Measurements from ENCODE around the gene TXNDC9. TPM values are rescaled to one million over a fixed set of nuclear protein-coding genes. Genes with fewer than 3 reads are reported as not detected.
"Not testable (repeated sequence)": the region's sequence is repeated elsewhere in the genome, so short reads cannot be mapped to it uniquely, and the experiment has no call there.

The TXNDC9 gene
- total RNA-seq, 2 experiments from 2014 or later, result 29.6 to 30.5 TPM

- H3K4me1 Mint-ChIP-seq (ENCODE audit: low read depth); CTCF ChIA-PET; intact Hi-C loops (cut with micrococcal nuclease); H3K27ac Mint-ChIP-seq; DNase-seq; H3K9me3 Mint-ChIP-seq; H3K27me3 Mint-ChIP-seq; POLR2A ChIA-PET; H3K4me3 Mint-ChIP-seq: not testable (repeated sequence)
- peaks cover 32% of the 10 kb centered on the region for H3K36me3 Mint-ChIP-seq
Observed at GRCh38 chr2:99317873-99318200, 18.3 kb downstream of the TXNDC9 start.

GRCh38 chr2:99317161-99317872 is 18.8 kb downstream of the TXNDC9 start:
- H3K27me3 Mint-ChIP-seq, result no peaks in the 10 kb centered on the region
- ChIA-PET POLR2A (no interaction called here), CTCF (no interaction called here)
- H3K4me3 Mint-ChIP-seq, result no peak overlapping the region
- no peak overlapping the region for H3K27ac Mint-ChIP-seq
- H3K9me3 Mint-ChIP-seq, result peaks cover 5% of the 10 kb centered on the region
- peaks cover 32% of the 10 kb centered on the region for H3K36me3 Mint-ChIP-seq
- intact Hi-C loops (cut with micrococcal nuclease), result no loop called here
- DNase-seq, result no peak
- H3K4me1 Mint-ChIP-seq (ENCODE audit: low read depth), result no peaks in the 10 kb centered on the region

GRCh38 chr2:99301097-99301496 is 35.0 kb downstream of the TXNDC9 start, which contains the start of gene LYG1:
LYG1 (minus strand) TSS chr2:99301197; CDS start chr2:99295670, 5,527 bp downstream.
- H3K27ac Mint-ChIP-seq; intact Hi-C loops (cut with micrococcal nuclease); CTCF ChIA-PET; H3K27me3 Mint-ChIP-seq; DNase-seq; H3K9me3 Mint-ChIP-seq; POLR2A ChIA-PET; H3K4me3 Mint-ChIP-seq; H3K4me1 Mint-ChIP-seq (ENCODE audit: low read depth): not testable (repeated sequence)
- peaks cover 24% of the 10 kb centered on the region for H3K36me3 Mint-ChIP-seq

- Mint-ChIP-seq H3K4me3 (no peak overlapping the region), H3K9me3 (no peaks in the 10 kb centered on the region), H3K36me3 (peaks cover 24% of the 10 kb centered on the region), H3K4me1 (ENCODE audit: low read depth) (no peaks in the 10 kb centered on the region), H3K27me3 (no peaks in the 10 kb centered on the region), H3K27ac (no peak overlapping the region)
- CTCF ChIA-PET, result interaction anchor here (0.6 kb wide), 1 partner anchor 213 kb away, joined by 3 read pairs; no protein-coding TSS in a partner anchor
- POLR2A ChIA-PET, result no interaction called here
- DNase-seq, result no peak
- intact Hi-C loops (cut with micrococcal nuclease), result no loop called here
Observed at GRCh38 chr2:99299580-99299979, 36.6 kb downstream of the TXNDC9 start.

GRCh38 chr2:99297994-99298393 is 38.1 kb downstream of the TXNDC9 start:
- no peak for DNase-seq
- Mint-ChIP-seq H3K36me3 (peaks cover 19% of the 10 kb centered on the region), H3K4me1 (ENCODE audit: low read depth) (no peaks in the 10 kb centered on the region), H3K4me3 (no peak overlapping the region), H3K27me3 (no peaks in the 10 kb centered on the region), H3K27ac (no peak overlapping the region), H3K9me3 (no peaks in the 10 kb centered on the region)
- ChIA-PET CTCF (no interaction called here), POLR2A (no interaction called here)
- intact Hi-C loops (cut with micrococcal nuclease), result no loop called here

- no peaks in the 10 kb centered on the region for H3K27me3 Mint-ChIP-seq
- POLR2A ChIA-PET, result no interaction called here
Observed at GRCh38 chr2:99285526-99285925, 50.6 kb downstream of the TXNDC9 start.

GRCh38 chr2:99279969-99280695 is 56.0 kb downstream of the TXNDC9 start:
- Mint-ChIP-seq H3K4me3 (no peak overlapping the region), H3K27me3 (no peaks in the 10 kb centered on the region), H3K4me1 (ENCODE audit: low read depth) (no peaks in the 10 kb centered on the region), H3K27ac (no peak overlapping the region), H3K9me3 (peaks cover 12% of the 10 kb centered on the region), H3K36me3 (peaks cover 29% of the 10 kb centered on the region)
- ChIA-PET CTCF (no interaction called here), POLR2A (no interaction called here)
- DNase-seq, result no peak
- intact Hi-C loops (cut with micrococcal nuclease), result no loop called here

More at GRCh38 chr2:99285526-99285925, 50.6 kb downstream of the TXNDC9 start:
- Mint-ChIP-seq H3K9me3 (peaks cover 1% of the 10 kb centered on the region), H3K36me3 (peaks cover 10% of the 10 kb centered on the region), H3K4me1 (ENCODE audit: low read depth) (no peaks in the 10 kb centered on the region), H3K4me3 (no peak overlapping the region), H3K27ac (no peak overlapping the region)
- no peak for DNase-seq
- CTCF ChIA-PET, result no interaction called here
- intact Hi-C loops (cut with micrococcal nuclease), result no loop called here

- ChIA-PET POLR2A (no interaction called here), CTCF (no interaction called here)
- DNase-seq, result no peak
- Mint-ChIP-seq H3K27ac (no peak overlapping the region), H3K27me3 (no peaks in the 10 kb centered on the region), H3K4me3 (no peak overlapping the region), H3K36me3 (peaks cover 29% of the 10 kb centered on the region), H3K9me3 (peaks cover 12% of the 10 kb centered on the region), H3K4me1 (ENCODE audit: low read depth) (no peaks in the 10 kb centered on the region)
- intact Hi-C loops (cut with micrococcal nuclease), result no loop called here
Observed at GRCh38 chr2:99278793-99279291, 57.3 kb downstream of the TXNDC9 start.

- DNase-seq; H3K4me1 Mint-ChIP-seq (ENCODE audit: low read depth); CTCF ChIA-PET; POLR2A ChIA-PET; H3K27ac Mint-ChIP-seq; H3K4me3 Mint-ChIP-seq; H3K27me3 Mint-ChIP-seq; intact Hi-C loops (cut with micrococcal nuclease): not testable (repeated sequence)
- peaks cover 29% of the 10 kb centered on the region for H3K36me3 Mint-ChIP-seq
- H3K9me3 Mint-ChIP-seq, result peaks cover 12% of the 10 kb centered on the region
Observed at GRCh38 chr2:99278195-99278765, 57.9 kb downstream of the TXNDC9 start.

GRCh38 chr2:99275882-99276281 is 60.3 kb downstream of the TXNDC9 start:
- Mint-ChIP-seq H3K4me1 (ENCODE audit: low read depth) (no peaks in the 10 kb centered on the region), H3K27me3 (no peaks in the 10 kb centered on the region), H3K36me3 (peaks cover 31% of the 10 kb centered on the region), H3K27ac (no peak overlapping the region), H3K9me3 (peaks cover 20% of the 10 kb centered on the region), H3K4me3 (no peak overlapping the region)
- ChIA-PET CTCF (no interaction called here), POLR2A (no interaction called here)
- no peak for DNase-seq
- intact Hi-C loops (cut with micrococcal nuclease), result no loop called here
